Tibial artery (tissue), 4 donors: Measurements from ENCODE around the gene ADGRG2.
A peak's percentile ranks its signal among the peaks of the same experiment; 100 is the strongest.

Experiments used
- DNase-seq, 2 donors: peaks; one replicate each; pipeline ENCODE4 v3.0.0-alpha.2; 2019
- H3K27ac ChIP-seq, 2 donors: fragments of 200-600 bp; sonication (generic) in 1 of 2; 1 replicate in 1 of 2; 2 replicates in 1 of 2; pipeline ENCODE4 v1.5.1; 2018 to 2019; ENCODE audit warnings: mild to moderate bottlenecking in 1 of 2
- H3K27me3 ChIP-seq, 2 donors: fragments of 200-600 bp; sonication (generic) in 1 of 2; one replicate each; pipeline versions ENCODE4 v1.5.1 to v1.6.0; 2016 to 2019
- H3K36me3 ChIP-seq, 3 donors: fragments of 200-600 bp; sonication (generic) in 2 of 3; one replicate each; pipeline ENCODE4 v1.5.1; 2016 to 2019; ENCODE audit warnings: mild to moderate bottlenecking in 2 of 3
- H3K4me1 ChIP-seq, 4 donors: fragments of 200-600 bp; sonication (generic) in 2 of 4; 1 replicate in 3 of 4; 2 replicates in 1 of 4; pipeline ENCODE4 v1.5.1; 2016 to 2019
- H3K4me3 ChIP-seq, 2 donors: fragments of 200-600 bp; sonication (generic) in 1 of 2; 1 replicate in 1 of 2; 2 replicates in 1 of 2; pipeline ENCODE4 v1.5.1; 2018 to 2019; ENCODE audit warnings: mild to moderate bottlenecking in 2 of 2
- H3K9me3 ChIP-seq, 3 donors: fragments of 200-600 bp; sonication (generic) in 1 of 3; one replicate each; pipeline ENCODE4 v1.5.1; 2016 to 2019
- intact Hi-C: fragments of 100-400 bp; cut with DNase I; formaldehyde crosslinking; loops from one replicate; pipeline ENCODE4 v1.15.0; 2023; ENCODE audit warnings: low total_unique reads
- TF ChIP-seq, protein P1 (sequence below), 2 experiments: fragments of 200-600 bp in 1 of 2; fragments of 450-650 bp in 1 of 2; IDR thresholded peaks; one replicate each; pipeline ENCODE4 v1.5.1; 2017 to 2019; ENCODE audit warnings: antibody characterized with exemption in 2 of 2, mild to moderate bottlenecking in 1 of 2, moderate library complexity in 1 of 2

ADGRG2 gene

DNA sequence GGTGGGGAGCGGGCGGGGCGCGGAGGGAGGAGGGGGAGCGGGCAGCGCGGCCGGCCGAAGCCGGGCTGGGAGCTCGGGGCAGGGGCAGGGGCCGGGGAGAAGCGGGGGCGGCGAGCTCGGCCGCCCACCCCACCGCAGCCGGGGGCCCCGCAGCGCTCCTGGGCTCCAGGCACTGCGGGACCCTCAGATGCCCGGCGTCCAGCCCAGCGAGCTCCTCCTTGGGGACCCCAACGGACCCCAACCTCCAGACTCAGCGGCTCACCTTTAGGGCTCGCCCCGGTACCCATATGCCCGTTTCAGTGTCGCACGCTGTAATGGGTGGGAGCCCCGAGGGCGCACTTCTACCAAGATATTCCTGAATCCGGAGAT is 357 bp upstream of the ADGRG2 start:
- Histone ChIP-seq H3K36me3 (no peaks in the 10 kb centered on the region), H3K27me3 (no peaks in the 10 kb centered on the region), H3K9me3 (no peaks in the 10 kb centered on the region), H3K4me3 (peak overlapping the region; percentile 52 to 61), H3K27ac (no peak overlapping the region), H3K4me1 (peaks cover 0 to 5% (median 2%) of the 10 kb centered on the region in 4 donors)
- intact Hi-C loops = no loop called here
- TF ChIP-seq, protein P1, sequence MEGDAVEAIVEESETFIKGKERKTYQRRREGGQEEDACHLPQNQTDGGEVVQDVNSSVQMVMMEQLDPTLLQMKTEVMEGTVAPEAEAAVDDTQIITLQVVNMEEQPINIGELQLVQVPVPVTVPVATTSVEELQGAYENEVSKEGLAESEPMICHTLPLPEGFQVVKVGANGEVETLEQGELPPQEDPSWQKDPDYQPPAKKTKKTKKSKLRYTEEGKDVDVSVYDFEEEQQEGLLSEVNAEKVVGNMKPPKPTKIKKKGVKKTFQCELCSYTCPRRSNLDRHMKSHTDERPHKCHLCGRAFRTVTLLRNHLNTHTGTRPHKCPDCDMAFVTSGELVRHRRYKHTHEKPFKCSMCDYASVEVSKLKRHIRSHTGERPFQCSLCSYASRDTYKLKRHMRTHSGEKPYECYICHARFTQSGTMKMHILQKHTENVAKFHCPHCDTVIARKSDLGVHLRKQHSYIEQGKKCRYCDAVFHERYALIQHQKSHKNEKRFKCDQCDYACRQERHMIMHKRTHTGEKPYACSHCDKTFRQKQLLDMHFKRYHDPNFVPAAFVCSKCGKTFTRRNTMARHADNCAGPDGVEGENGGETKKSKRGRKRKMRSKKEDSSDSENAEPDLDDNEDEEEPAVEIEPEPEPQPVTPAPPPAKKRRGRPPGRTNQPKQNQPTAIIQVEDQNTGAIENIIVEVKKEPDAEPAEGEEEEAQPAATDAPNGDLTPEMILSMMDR (IDR thresholded peaks at IDR 0.05) = no peak
- DNase-seq = no peak

- Histone ChIP-seq H3K27ac (no peak overlapping the region), H3K4me3 (peak overlapping the region; percentile 52 to 61), H3K4me1 (peaks cover 0 to 5% (median 2%) of the 10 kb centered on the region in 4 donors), H3K9me3 (no peaks in the 10 kb centered on the region), H3K27me3 (no peaks in the 10 kb centered on the region), H3K36me3 (no peaks in the 10 kb centered on the region)
- TF ChIP-seq, protein P1 (IDR thresholded peaks at IDR 0.05) = no peak
- intact Hi-C loops = no loop called here
- no peak for DNase-seq
Observed at GRCh38 chrX:19121466-19121865, 802 bp downstream of the ADGRG2 start.

DNA sequence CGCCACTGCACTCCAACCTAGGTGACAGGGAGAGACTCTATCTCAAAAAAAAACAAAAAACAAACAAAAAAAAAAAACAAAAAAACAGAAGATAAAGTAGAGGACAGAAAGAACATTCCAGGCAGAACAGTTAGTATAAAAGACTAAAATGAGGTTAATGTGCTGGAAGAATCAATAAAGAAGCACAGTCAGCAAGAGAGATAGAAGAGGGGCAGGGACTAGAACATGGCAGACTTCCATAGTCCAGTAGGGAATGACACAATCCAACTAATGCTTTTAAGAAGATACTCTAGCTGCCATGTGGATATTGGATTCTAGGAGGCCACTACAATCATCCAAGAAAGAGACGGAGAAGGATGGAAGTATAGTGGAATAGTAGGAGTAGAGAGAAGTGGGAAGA is 11.6 kb downstream of the ADGRG2 start:
- Histone ChIP-seq H3K4me3 (no peak overlapping the region), H3K27me3 (no peaks in the 10 kb centered on the region), H3K9me3 (no peaks in the 10 kb centered on the region), H3K27ac (no peak overlapping the region), H3K36me3 (no peaks in the 10 kb centered on the region), H3K4me1 (no peaks in the 10 kb centered on the region)
- DNase-seq = no peak
- intact Hi-C loops = no loop called here
- TF ChIP-seq, protein P1 (IDR thresholded peaks at IDR 0.05) = no peak

DNA sequence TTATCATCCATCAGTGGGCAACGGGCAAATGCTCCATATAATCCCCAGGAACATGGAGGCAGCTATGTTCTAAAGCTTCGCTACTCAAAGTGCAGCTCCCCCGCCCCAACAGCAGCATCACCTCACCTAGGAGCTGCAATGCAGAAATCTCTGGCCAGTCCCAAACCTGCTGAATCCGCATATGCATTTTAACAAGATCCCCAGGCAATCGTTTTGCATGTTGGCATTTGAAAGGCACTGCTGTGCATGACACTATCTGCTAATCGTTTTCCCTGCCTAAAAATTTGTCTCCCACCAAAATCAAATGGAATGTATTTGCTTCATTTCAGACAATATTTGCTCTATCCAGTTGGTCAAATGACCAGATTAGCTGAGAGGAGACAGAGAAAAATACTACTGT is 15.2 kb downstream of the ADGRG2 start:
- Histone ChIP-seq H3K9me3 (no peaks in the 10 kb centered on the region), H3K4me3 (no peak overlapping the region), H3K27me3 (no peaks in the 10 kb centered on the region), H3K4me1 (no peaks in the 10 kb centered on the region), H3K27ac (no peak overlapping the region), H3K36me3 (no peaks in the 10 kb centered on the region)
- DNase-seq = no peak
- intact Hi-C loops = no loop called here
- TF ChIP-seq, protein P1 (IDR thresholded peaks at IDR 0.05) = no peak

- H3K4me3 ChIP-seq = no peak overlapping the region
- no peaks in the 10 kb centered on the region for H3K4me1 ChIP-seq
- H3K27ac ChIP-seq = no peak overlapping the region
- H3K9me3 ChIP-seq = no peaks in the 10 kb centered on the region
- DNase-seq = no peak
- TF ChIP-seq, protein P1 (IDR thresholded peaks at IDR 0.05) = no peak
- no peaks in the 10 kb centered on the region for H3K36me3 ChIP-seq
- intact Hi-C loops = no loop called here
- H3K27me3 ChIP-seq = no peaks in the 10 kb centered on the region
Observed at GRCh38 chrX:19100586-19100985, 21.7 kb downstream of the ADGRG2 start.
